ENCODE results near the gene DLG2.

- no peak for TF ChIP-seq CTCF (IDR thresholded peaks at IDR 0.05)
- TF ChIP-seq ZFX (IDR thresholded peaks at IDR 0.05; ENCODE audit: borderline replicate concordance): no peak
Observed at GRCh38 chr11:84165139-84165538, 1462.0 kb downstream of the DLG2 start.

All from 22Rv1 (cell line).